NCI-H69 (cell line): ENCODE data around the gene SLC5A1.
A peak's percentile ranks its signal among the peaks of the same experiment; 100 is the strongest.
"Not testable (repeated sequence)": the region's sequence is repeated elsewhere in the genome, so short reads cannot be mapped to it uniquely, and the experiment has no call there.

Source experiments
- DNase-seq: peaks from one replicate; lab custom pipeline; 2025; lab: John Stamatoyannopoulos, UW

The SLC5A1 gene

GRCh38 chr22:32144496-32145274 lies 101.6 kb downstream of the SLC5A1 start:
- DNase-seq, result no peak

GRCh38 chr22:32147128-32147527 lies 104.1 kb downstream of the SLC5A1 start:
- peak; percentile 69 for DNase-seq

GRCh38 chr22:32148372-32148771 lies 105.3 kb downstream of the SLC5A1 start:
- DNase-seq, result not testable (repeated sequence)

- DNase-seq, result not testable (repeated sequence)
Measured at GRCh38 chr22:32150647-32151046, 107.6 kb downstream of the SLC5A1 start.

GRCh38 chr22:32151641-32152040 lies 108.6 kb downstream of the SLC5A1 start:
- DNase-seq, result not testable (repeated sequence)

GRCh38 chr22:32154727-32155126 lies 111.7 kb downstream of the SLC5A1 start:
- DNase-seq, result not testable (repeated sequence)

- DNase-seq, result not testable (repeated sequence)
Measured at GRCh38 chr22:32157632-32158031, 114.6 kb downstream of the SLC5A1 start.

- DNase-seq, result no peak
Measured at GRCh38 chr22:32158712-32159533, 115.9 kb downstream of the SLC5A1 start, which contains the start of gene C22orf42. C22orf42 (minus strand) TSS chr22:32159303; CDS start chr22:32159215, 88 bp downstream.

GRCh38 chr22:32160411-32160810 lies 117.3 kb downstream of the SLC5A1 start:
- DNase-seq, result not testable (repeated sequence)
